H9 (cell line): Measurements from ENCODE around the gene ZDHHC23. TPM values are rescaled to one million over a fixed set of nuclear protein-coding genes. Genes with fewer than 3 reads are reported as not detected.

Experiments
- DNase-seq: peaks from one replicate; pipeline ENCODE4 v3.0.0-alpha.2; 2017
- H2AFZ ChIP-seq: one replicate; pipeline ENCODE4 v1.6.1; 2013; ENCODE audit warnings: mild to moderate bottlenecking, low read length, control low read depth, moderate library complexity
- H2AK5ac ChIP-seq: 2 replicates; pipeline ENCODE4 v1.6.1; 2013; ENCODE audit warnings: low read length, control low read depth, mixed read lengths; ENCODE audit not compliant: insufficient read length
- H2BK120ac ChIP-seq: one replicate; pipeline ENCODE4 v1.6.1; 2013; ENCODE audit warnings: low read depth, mild to moderate bottlenecking, low read length, control low read depth, inconsistent platforms; ENCODE audit not compliant: poor library complexity, severe bottlenecking
- H2BK12ac ChIP-seq: 2 replicates; pipeline ENCODE4 v1.6.1; 2013; ENCODE audit warnings: low read length, control low read depth, mixed read lengths, low read depth; ENCODE audit not compliant: insufficient read length
- H2BK15ac ChIP-seq: 2 replicates; pipeline ENCODE4 v1.6.1; 2013; ENCODE audit warnings: low read depth, low read length, control low read depth
- H2BK20ac ChIP-seq: one replicate; pipeline ENCODE4 v1.6.1; 2013; ENCODE audit warnings: low read depth, mild to moderate bottlenecking, low read length, control low read depth, inconsistent platforms; ENCODE audit not compliant: poor library complexity, severe bottlenecking
- H2BK5ac ChIP-seq: 2 replicates; pipeline ENCODE4 v1.6.1; 2013; ENCODE audit warnings: low read length, control low read depth, mixed read lengths; ENCODE audit not compliant: insufficient read length
- H3K14ac ChIP-seq: 2 replicates; pipeline ENCODE4 v1.6.1; 2013; ENCODE audit warnings: low read length, control low read depth; ENCODE audit not compliant: insufficient read depth
- H3K18ac ChIP-seq: 2 replicates; pipeline ENCODE4 v1.6.1; 2013; ENCODE audit warnings: low read depth, mild to moderate bottlenecking, mixed read lengths, low read length, control low read depth; ENCODE audit not compliant: insufficient read length
- H3K23ac ChIP-seq: 2 replicates; pipeline ENCODE4 v1.6.1; 2013; ENCODE audit warnings: low read length, control low read depth, mixed read lengths, low read depth; ENCODE audit not compliant: insufficient read length
- H3K23me2 ChIP-seq: 2 replicates; pipeline ENCODE4 v1.6.1; 2013; ENCODE audit warnings: low read depth, mild to moderate bottlenecking, mixed read lengths, low read length, control low read depth; ENCODE audit not compliant: insufficient read length, poor library complexity, severe bottlenecking
- H3K27ac ChIP-seq: 2 replicates; pipeline ENCODE4 v1.5.1; 2013; ENCODE audit warnings: low read length, control low read depth, mixed read lengths, low read depth; ENCODE audit not compliant: insufficient read length
- H3K27me3 ChIP-seq: 2 replicates; pipeline ENCODE4 v1.6.1; 2013; ENCODE audit warnings: low read length, control low read depth, inconsistent platforms; ENCODE audit not compliant: insufficient read depth
- H3K4ac ChIP-seq: 2 replicates; pipeline ENCODE4 v1.6.1; 2013; ENCODE audit warnings: low read depth, mild to moderate bottlenecking, control low read depth, inconsistent platforms, low read length, moderate library complexity
- H3K4me1 ChIP-seq: 2 replicates; pipeline ENCODE4 v1.6.1; 2013; ENCODE audit warnings: low read length, control low read depth, inconsistent platforms; ENCODE audit not compliant: insufficient read depth
- H3K4me2 ChIP-seq: 2 replicates; pipeline ENCODE4 v1.6.1; 2013; ENCODE audit warnings: low read length, control low read depth, mixed read lengths; ENCODE audit not compliant: insufficient read length, insufficient read depth
- H3K56ac ChIP-seq: 2 replicates; pipeline ENCODE4 v1.6.1; 2013; ENCODE audit warnings: low read depth, mild to moderate bottlenecking, mixed read lengths, low read length, control low read depth; ENCODE audit not compliant: insufficient read length
- H3K79me1 ChIP-seq: 2 replicates; pipeline ENCODE4 v1.6.1; 2013; ENCODE audit warnings: low read depth, mild to moderate bottlenecking, moderate library complexity, low read length, control low read depth, inconsistent platforms; ENCODE audit not compliant: insufficient read depth, poor library complexity, severe bottlenecking
- H3K79me2 ChIP-seq: 2 replicates; pipeline ENCODE4 v1.6.1; 2013; ENCODE audit warnings: low read length, control low read depth, inconsistent platforms; ENCODE audit not compliant: insufficient read depth
- H3K9ac ChIP-seq: 2 replicates; pipeline ENCODE4 v1.6.1; 2013; ENCODE audit warnings: low read length, control low read depth, mixed read lengths; ENCODE audit not compliant: insufficient read length; ENCODE audit errors: extremely low read depth
- H3K9me3 ChIP-seq: one replicate; pipeline ENCODE4 v1.6.1; 2013; ENCODE audit warnings: low read depth, low read length, inconsistent platforms; ENCODE audit not compliant: control insufficient read depth
- H3T11ph ChIP-seq: one replicate; pipeline ENCODE4 v1.6.1; 2013; ENCODE audit warnings: mild to moderate bottlenecking, low read length, control low read depth, inconsistent platforms
- H4K20me1 ChIP-seq: one replicate; pipeline ENCODE4 v1.6.1; 2013; ENCODE audit not compliant: control insufficient read depth, insufficient read length, insufficient read depth
- H4K5ac ChIP-seq: 2 replicates; pipeline ENCODE4 v1.6.1; 2013; ENCODE audit warnings: low read depth, mild to moderate bottlenecking, mixed read lengths, low read length, control low read depth; ENCODE audit not compliant: insufficient read length
- H4K8ac ChIP-seq: replicated peaks from 2 replicates; pipeline ENCODE4 v1.6.1; 2013; ENCODE audit warnings: low read length, control low read depth, mixed read lengths, low read depth; ENCODE audit not compliant: insufficient read length
- H4K91ac ChIP-seq: 2 replicates; pipeline ENCODE4 v1.6.1; 2013; ENCODE audit warnings: low read depth, mild to moderate bottlenecking, moderate library complexity, mixed read lengths, low read length, control low read depth; ENCODE audit not compliant: insufficient read length
- H3K27ac Mint-ChIP-seq, 3 experiments: 2 replicates in 2 of 3; 3 replicates in 1 of 3; pipeline ENCODE4 v1.8.0; 2020 to 2021; ENCODE audit warnings: mixed read lengths in 3 of 3, mild to moderate bottlenecking in 1 of 3, moderate library complexity in 1 of 3
- H3K27me3 Mint-ChIP-seq: 2 replicates; pipeline ENCODE4 v1.8.0; 2021; ENCODE audit warnings: low read depth, mild to moderate bottlenecking, moderate library complexity, mixed read lengths
- H3K36me3 Mint-ChIP-seq, 3 experiments: 2 replicates in 2 of 3; 3 replicates in 1 of 3; pipeline ENCODE4 v1.8.0; 2020 to 2021; ENCODE audit warnings: low read depth in 3 of 3, mixed read lengths in 3 of 3; ENCODE audit not compliant: insufficient read depth in 1 of 3
- H3K4me1 Mint-ChIP-seq, 2 experiments: 2 replicates each; pipeline ENCODE4 v1.8.0; 2020; ENCODE audit warnings: mixed read lengths in 2 of 2
- H3K4me3 Mint-ChIP-seq, 2 experiments: 2 replicates in 1 of 2; 3 replicates in 1 of 2; pipeline ENCODE4 v1.8.0; 2020 to 2021; ENCODE audit warnings: mild to moderate bottlenecking in 2 of 2, mixed read lengths in 2 of 2, moderate library complexity in 1 of 2
- H3K9me3 Mint-ChIP-seq, 2 experiments: 2 replicates in 1 of 2; 3 replicates in 1 of 2; pipeline ENCODE4 v1.8.0; 2020; ENCODE audit warnings: mild to moderate bottlenecking in 2 of 2, mixed read lengths in 2 of 2, moderate library complexity in 1 of 2
- WGBS: extraction: QIAGEN DNeasy Blood & Tissue Kit; methylation state at CpG from one replicate; pipeline ENCODE4 v1.1.7; 2013; ENCODE audit warnings: missing lambda C conversion rate, low lambda C conversion rate, mixed read lengths; ENCODE audit not compliant: insufficient read length; ENCODE audit errors: extremely low coverage; 5-methylcytosine and 5-hydroxymethylcytosine counted together
- total RNA-seq: library from RNA; stranded (reverse); gene quantifications from 2 replicates; pipeline ENCODE4 v1.2.1, GENCODE V29; 2021
- TF ChIP-seq, protein P1 (sequence below): fragments of 200-600 bp; sonication (generic); conservative IDR thresholded peaks from 3 replicates; pipeline ENCODE4 v1.8.0; 2021; ENCODE audit warnings: antibody characterized with exemption, mild to moderate bottlenecking

The ZDHHC23 gene
- total RNA-seq, 1 experiment from 2014 or later = 25.2 TPM

DNA sequence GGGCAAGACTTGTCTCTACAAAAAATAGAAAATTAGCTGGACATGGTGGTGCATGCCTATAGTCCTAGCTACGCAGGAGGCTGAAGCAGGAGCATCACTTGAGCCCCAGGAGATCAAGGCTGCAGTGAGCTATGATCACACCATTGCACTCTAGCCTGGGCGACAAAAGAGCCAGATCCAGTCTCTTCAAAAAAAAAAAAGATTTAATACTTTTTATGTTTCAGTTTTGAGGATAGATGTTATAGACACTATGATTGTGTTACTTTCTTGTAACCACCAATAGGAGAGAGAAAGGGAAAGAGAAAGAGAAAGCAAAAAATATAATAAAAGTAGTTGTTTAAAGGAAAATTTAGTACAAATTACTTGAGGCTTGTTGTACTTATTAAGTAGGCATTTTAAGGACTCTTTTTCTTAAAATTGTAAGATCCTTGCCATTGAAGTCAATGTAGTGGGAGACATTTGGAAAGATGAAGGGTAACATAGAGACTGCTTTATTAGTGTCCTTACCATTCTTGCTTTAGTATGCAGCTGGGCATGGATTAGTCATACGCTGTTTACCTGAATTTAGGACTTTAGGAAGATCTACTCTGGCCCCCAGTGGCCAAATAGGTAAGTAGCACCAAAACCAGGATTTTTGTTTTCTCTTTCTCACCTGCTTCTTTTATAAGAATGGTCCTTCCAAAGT is 35.1 kb upstream of the ZDHHC23 start:
- H3K23ac ChIP-seq = no peak overlapping the region
- H3K4me1 Mint-ChIP-seq = peaks cover 0 to 2% of the 10 kb centered on the region in 2 experiments; a peak in 2 of 4 replicates
- H3K27ac Mint-ChIP-seq = peak overlapping the region in 1 of 3 experiments; percentile 38; a peak in 1 of 7 replicates
- peaks cover 4% of the 10 kb centered on the region for H3K23me2 ChIP-seq
- H2BK5ac ChIP-seq = no peak overlapping the region
- no peak overlapping the region for H2AFZ ChIP-seq
- H3K4me3 Mint-ChIP-seq = no peak overlapping the region
- WGBS = no CpG with 5 or more reads among the region's 3 CpGs
- H4K91ac ChIP-seq = no peak overlapping the region
- H3K9ac ChIP-seq = no peak overlapping the region
- H3T11ph ChIP-seq = no peak overlapping the region
- no peaks in the 10 kb centered on the region for H4K20me1 ChIP-seq
- H3K9me3 Mint-ChIP-seq = no peaks in the 10 kb centered on the region
- no peak overlapping the region for H2BK15ac ChIP-seq
- no peak overlapping the region for H2BK120ac ChIP-seq
- no peak overlapping the region for H3K4me2 ChIP-seq
- H3K36me3 Mint-ChIP-seq = no peaks in the 10 kb centered on the region
- TF ChIP-seq, protein P1, sequence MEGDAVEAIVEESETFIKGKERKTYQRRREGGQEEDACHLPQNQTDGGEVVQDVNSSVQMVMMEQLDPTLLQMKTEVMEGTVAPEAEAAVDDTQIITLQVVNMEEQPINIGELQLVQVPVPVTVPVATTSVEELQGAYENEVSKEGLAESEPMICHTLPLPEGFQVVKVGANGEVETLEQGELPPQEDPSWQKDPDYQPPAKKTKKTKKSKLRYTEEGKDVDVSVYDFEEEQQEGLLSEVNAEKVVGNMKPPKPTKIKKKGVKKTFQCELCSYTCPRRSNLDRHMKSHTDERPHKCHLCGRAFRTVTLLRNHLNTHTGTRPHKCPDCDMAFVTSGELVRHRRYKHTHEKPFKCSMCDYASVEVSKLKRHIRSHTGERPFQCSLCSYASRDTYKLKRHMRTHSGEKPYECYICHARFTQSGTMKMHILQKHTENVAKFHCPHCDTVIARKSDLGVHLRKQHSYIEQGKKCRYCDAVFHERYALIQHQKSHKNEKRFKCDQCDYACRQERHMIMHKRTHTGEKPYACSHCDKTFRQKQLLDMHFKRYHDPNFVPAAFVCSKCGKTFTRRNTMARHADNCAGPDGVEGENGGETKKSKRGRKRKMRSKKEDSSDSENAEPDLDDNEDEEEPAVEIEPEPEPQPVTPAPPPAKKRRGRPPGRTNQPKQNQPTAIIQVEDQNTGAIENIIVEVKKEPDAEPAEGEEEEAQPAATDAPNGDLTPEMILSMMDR = peak; percentile 80
- H3K56ac ChIP-seq = no peak overlapping the region
- H3K18ac ChIP-seq = no peak overlapping the region
- no peak overlapping the region for H4K5ac ChIP-seq
- H3K9me3 ChIP-seq = no peaks in the 10 kb centered on the region
- H3K4ac ChIP-seq = no peak overlapping the region
- H4K8ac ChIP-seq = no peak overlapping the region
- H2BK12ac ChIP-seq = no peak overlapping the region
- H3K27me3 Mint-ChIP-seq = no peaks in the 10 kb centered on the region
- H3K4me1 ChIP-seq = no peaks in the 10 kb centered on the region
- H3K79me2 ChIP-seq = no peaks in the 10 kb centered on the region
- H2AK5ac ChIP-seq = no peak overlapping the region
- H3K27ac ChIP-seq = no peak overlapping the region
- H2BK20ac ChIP-seq = no peak overlapping the region
- H3K14ac ChIP-seq = no peak overlapping the region
- no peaks in the 10 kb centered on the region for H3K27me3 ChIP-seq
- peak; percentile 69 for DNase-seq
- no peaks in the 10 kb centered on the region for H3K79me1 ChIP-seq
